Keratinocyte (primary cell): ENCODE data around the gene COL25A1.

Experiments used
- CTCF ChIP-seq, 3 experiments: IDR thresholded peaks in 1 of 3; conservative IDR thresholded peaks in 1 of 3; optimal IDR thresholded peaks in 1 of 3; 2 replicates in 2 of 3; 3 replicates in 1 of 3; pipeline versions ENCODE3 to v1.5.1; 2011; ENCODE audit warnings: low read length in 3 of 3, mild to moderate bottlenecking in 3 of 3, moderate library complexity in 2 of 3, control low read depth in 1 of 3, inconsistent platforms in 1 of 3; ENCODE audit not compliant: insufficient read depth in 2 of 3; ENCODE audit errors: extremely low read depth in 1 of 3
- EZH2 ChIP-seq: IDR thresholded peaks from one replicate; pipeline ENCODE4 v1.6.1; 2012; ENCODE audit warnings: inconsistent platforms, mild to moderate bottlenecking, low read length, moderate library complexity

DNA sequence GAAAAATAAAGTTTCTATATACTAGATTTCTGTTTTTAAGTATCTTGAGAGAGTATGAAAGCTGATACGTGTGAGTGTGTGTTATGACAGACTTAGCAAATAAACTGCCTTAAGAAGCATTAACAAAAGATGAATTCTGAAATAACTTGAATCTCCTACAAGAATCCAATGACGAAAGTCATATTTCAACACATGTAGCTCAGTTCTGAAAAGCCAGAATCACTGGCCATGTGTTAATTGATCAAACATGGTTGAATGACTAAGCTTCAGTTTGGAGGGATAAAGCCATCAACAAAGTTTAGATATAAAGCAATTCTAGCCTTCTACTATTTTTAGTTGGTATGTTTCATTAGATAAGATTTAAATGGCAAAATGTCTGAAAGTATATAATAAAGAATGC is 451.1 kb downstream of the COL25A1 start:
- TF ChIP-seq CTCF (optimal IDR thresholded peaks at IDR 0.05 in 1 of 3, IDR thresholded peaks at IDR 0.05 in 1 of 3, conservative IDR thresholded peaks at IDR 0.05 in 1 of 3; ENCODE audit: extremely low read depth in 1 of 3, insufficient read depth in 2 of 3, low read length in 3 of 3): no peak
- no peak for TF ChIP-seq EZH2
